NCI-H2029 treated with DMSO at 0.1 percent for 48 hours (cell line): ENCODE data around the gene SLC25A23.
"Not testable (repeated sequence)": the region's sequence is repeated elsewhere in the genome, so short reads cannot be mapped to it uniquely, and the experiment has no call there.

ENCODE experiments used
- DNase-seq: peaks from one replicate; lab custom pipeline; 2025; lab: John Stamatoyannopoulos, UW

SLC25A23 gene

DNA sequence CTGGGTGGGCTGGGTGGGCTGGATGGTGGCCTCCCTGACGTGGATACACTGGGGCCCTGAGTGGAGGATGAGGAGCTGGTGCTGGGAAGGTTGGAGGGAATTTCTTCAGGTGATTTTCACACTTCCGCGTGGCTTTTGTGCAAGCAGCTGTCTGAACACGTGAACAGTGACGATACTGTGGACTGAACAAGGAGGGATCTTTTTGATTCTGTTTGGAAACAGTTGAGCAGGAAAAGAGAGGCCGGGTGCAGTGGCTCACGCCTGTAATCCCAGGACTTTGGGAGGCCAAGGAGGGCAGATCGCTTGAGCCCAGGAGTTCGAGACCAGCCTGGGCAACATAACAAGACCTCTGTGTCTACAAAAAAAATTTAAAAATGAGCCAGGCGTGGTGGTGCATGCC is 57.5 kb downstream of the SLC25A23 start:
- DNase-seq, result no peak

DNA sequence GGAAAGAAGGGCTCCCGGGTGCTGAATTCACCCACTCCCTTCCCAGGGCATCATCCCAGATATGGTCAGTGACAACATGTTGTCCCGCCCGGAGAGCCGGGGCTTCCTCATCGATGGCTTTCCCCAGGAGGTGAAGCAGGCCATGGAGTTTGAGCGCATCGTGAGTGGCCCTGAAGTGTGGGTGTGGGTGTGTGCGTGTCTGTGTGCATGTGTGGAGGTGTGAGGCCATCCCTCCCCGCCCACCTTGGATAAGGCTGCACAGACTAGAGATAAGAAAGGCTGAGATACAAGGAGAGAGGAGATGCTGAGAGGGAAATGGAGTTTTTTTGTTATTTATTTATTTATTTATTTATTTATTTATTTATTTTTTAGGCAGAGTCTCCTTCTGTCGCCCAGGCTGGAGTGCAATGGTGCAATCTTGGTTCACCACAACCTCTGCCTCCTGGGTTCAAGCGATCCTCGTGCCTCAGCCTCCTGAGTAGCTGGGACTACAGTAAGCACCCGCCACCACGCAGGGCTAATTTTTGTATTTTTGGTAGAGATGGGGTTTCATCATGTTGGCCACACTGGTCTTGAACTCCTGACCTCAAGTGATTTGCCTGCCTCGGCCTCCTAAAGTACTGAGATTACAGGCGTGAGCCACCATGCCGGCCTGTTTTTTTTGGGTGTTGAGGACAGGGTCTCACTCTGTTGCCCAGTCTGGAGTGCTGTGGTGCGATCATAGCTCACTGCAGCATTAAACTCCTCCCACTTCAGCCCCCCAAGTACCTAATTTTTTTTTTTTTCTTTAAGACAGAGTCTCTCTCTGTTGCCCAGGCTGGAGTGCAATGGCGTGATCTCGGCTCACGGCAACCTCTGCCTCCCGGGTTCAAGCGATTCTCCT is 59.3 kb downstream of the SLC25A23 start:
- not testable (repeated sequence) for DNase-seq

DNA sequence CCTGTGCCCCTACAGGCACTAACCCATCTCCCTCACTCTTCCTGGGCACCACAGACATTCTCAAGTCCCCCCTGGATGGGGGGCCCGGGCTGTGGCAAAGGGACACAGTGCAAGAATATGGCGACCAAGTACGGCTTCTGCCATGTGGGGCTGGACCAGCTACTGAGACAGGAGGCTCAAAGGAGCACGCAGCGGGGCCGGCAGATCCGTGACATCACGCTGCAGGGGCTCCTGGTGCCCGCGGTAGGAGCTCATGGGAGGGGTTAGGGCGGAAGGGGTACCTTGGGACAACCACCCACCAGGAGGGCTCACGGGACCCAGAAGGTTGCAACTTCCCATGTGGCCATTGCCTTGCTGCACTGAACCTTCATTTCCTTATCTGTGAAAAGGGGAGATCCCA is 63.3 kb downstream of the SLC25A23 start:
- no peak for DNase-seq

DNA sequence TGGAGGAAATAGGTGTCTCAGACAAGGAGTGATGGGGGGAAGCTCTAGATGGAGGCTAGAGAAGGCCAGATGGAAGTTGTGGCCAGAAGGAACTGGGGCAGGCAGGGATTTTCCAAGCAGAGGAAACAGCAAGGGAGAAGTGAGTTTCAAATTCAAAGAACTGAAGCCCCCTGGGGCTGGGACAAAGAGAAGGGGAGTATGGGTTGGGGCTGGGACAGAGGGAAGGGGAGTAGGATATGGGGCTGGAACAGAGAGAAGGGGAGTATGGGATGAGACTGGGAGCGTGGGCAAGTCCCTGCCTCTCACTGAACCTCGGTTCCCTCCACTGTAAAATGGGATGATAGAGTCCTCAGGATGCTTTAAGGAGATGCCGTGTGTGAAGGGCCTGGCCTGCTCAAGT is 64.8 kb downstream of the SLC25A23 start:
- DNase-seq, result no peak

DNA sequence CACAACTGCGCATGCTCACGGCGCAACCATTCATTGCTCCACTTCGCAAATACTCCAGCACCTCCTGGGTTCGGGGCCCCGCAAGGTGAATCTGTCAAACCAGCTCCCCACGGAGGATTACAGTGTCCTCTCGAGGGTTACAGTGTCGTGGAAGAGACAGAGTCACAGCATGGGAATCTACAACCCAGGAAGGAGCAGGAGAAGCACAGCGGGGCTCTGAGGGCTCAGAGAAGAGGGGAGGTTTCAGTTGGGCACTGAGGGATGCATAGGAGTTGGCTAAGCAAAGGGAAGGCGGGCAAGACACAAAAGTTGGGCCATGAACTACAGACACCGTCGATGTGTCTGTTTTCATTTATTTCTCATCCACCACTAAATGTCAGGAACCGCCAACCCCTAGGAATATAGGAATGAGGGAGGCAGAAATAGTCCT is 65.6 kb downstream of the SLC25A23 start:
- DNase-seq, result peak; percentile 18

DNA sequence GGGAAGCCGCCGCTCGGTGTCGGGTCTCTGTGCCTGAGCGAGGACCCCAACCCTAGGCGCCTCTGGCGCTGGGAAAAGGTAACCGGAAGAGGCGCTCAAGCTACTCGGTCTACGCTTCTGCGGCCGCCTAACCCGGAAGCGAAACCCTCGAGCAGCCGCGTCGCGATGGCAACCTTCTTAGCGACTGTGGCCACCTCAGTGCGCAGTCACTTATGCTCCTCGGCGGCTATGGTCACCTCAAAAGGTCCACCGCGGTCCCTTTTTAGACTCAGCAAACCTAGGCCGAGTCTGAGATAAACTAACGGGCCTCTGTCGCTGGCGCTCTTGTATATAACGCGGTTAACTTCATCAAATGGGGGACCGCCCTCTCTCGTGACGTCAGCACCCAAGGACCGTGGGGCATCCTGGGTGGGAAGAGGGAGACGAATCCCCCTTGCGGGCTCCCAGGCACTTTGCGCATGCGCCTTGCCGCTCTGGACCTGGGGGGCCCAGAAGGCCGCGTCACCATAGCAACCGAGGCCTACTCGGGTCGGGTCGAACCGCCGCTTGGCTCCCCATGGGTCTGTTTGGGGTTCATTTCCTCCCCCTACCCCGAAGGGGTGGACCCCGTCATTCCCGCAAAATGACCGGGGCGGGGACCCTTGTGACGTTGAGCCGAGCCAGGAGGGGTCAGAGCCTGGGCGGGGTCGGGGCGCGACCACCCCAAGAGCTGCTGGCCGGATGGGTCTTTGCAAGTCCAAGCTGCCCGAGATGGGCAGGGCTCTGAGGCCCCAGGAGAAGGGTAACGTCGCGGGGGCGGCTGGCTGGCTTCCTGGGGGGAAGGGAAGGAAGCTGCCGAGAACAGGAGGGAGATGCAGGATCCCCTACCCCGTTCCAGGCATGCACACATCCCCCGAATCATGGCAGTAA is 66.3 kb downstream of the SLC25A23 start, which contains the start of gene GTF2F1:
GTF2F1 (minus strand) TSS at position 91 of the 909 bp plus-strand sequence. CDS start 169 bp downstream, outside the sequence.
- peak; percentile 90 for DNase-seq

DNA sequence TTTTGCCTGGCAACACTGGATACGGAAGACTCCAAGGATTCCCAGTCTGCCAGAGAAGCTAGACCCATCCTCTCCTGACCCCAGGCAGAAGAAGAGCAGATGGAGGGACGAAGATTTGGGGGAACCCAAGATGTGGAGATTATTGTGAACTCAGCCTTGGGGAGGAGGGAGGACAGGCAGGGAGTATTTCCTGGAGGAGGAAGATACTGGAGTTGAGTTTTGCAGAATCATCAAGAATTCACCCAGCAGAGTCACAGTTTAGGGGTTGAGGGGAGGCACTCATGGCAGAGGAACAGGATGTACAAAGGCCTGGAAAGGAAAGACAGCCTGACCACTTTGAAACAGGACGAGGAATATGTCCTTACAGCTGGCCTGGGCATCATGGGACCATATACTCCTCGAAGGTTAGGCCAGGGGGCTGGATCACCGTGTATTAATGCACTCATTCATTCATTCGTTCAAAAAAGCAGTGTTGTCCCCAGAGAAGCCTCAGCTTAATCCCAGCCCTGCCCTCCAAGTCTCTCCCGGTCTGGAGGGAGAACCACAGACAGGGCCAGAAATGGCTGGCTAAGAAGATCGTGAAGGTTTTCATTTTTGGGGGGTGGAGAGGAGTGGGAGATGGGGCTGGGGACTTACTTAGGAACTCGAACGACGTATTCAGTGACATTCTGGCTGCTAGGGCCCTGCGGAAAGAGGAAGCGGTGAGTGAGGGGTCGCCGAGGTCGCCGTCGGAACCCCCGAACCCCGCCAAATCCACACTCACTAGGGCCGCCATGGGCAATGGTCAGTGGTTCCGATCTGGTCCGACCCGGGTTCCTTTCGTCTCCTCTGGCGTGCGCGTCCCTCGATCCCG is 67.1 kb downstream of the SLC25A23 start:
- DNase-seq, result no peak
